GM18505 (cell line): ENCODE data around the gene JAK3.
"Not testable (repeated sequence)": the region's sequence is repeated elsewhere in the genome, so short reads cannot be mapped to it uniquely, and the experiment has no call there.

Experiments
- ATAC-seq: cut with Tn5 transposase; IDR thresholded peaks from one replicate; pipeline ENCODE4 v1.9.1; 2021; ENCODE audit not compliant: unreplicated experiment
- POLR2A ChIP-seq: IDR thresholded peaks from 4 replicates; pipeline ENCODE4 v1.6.1; 2011; ENCODE audit warnings: borderline replicate concordance; ENCODE audit not compliant: insufficient read depth, insufficient read length; ENCODE audit errors: extremely low read depth

The JAK3 gene

GRCh38 chr19:17824339-17824738 lies 23.4 kb downstream of the JAK3 start:
- TF ChIP-seq POLR2A: no peak
- no peak for ATAC-seq

GRCh38 chr19:17821190-17821589 lies 26.6 kb downstream of the JAK3 start, which contains the start of gene INSL3:
INSL3 (minus strand) TSS chr19:17821519; CDS start chr19:17821506, 13 bp downstream.
- no peak for TF ChIP-seq POLR2A
- ATAC-seq: no peak

- no peak for ATAC-seq
- TF ChIP-seq POLR2A: no peak
Measured at GRCh38 chr19:17817668-17818363, 30.0 kb downstream of the JAK3 start.

GRCh38 chr19:17812099-17812498 lies 35.7 kb downstream of the JAK3 start:
- no peak for TF ChIP-seq POLR2A
- no peak for ATAC-seq

GRCh38 chr19:17811681-17812080 lies 36.1 kb downstream of the JAK3 start:
- ATAC-seq: no peak
- TF ChIP-seq POLR2A: no peak

- no peak for ATAC-seq
- no peak for TF ChIP-seq POLR2A
Measured at GRCh38 chr19:17811103-17811502, 36.7 kb downstream of the JAK3 start.

GRCh38 chr19:17807731-17808316 lies 40.0 kb downstream of the JAK3 start:
- no peak for ATAC-seq
- no peak for TF ChIP-seq POLR2A

GRCh38 chr19:17806945-17807344 lies 40.8 kb downstream of the JAK3 start:
- ATAC-seq: no peak
- TF ChIP-seq POLR2A: no peak

GRCh38 chr19:17805427-17805826 lies 42.4 kb downstream of the JAK3 start:
- TF ChIP-seq POLR2A: no peak
- no peak for ATAC-seq

- no peak for ATAC-seq
- no peak for TF ChIP-seq POLR2A
Measured at GRCh38 chr19:17803264-17803896, 44.4 kb downstream of the JAK3 start.

- no peak for ATAC-seq
Measured at GRCh38 chr19:17802137-17802858, 45.5 kb downstream of the JAK3 start.

GRCh38 chr19:17798599-17798998 lies 49.2 kb downstream of the JAK3 start:
- ATAC-seq: not testable (repeated sequence)

More at GRCh38 chr19:17802137-17802858, 45.5 kb downstream of the JAK3 start:
- no peak for TF ChIP-seq POLR2A

- no peak for TF ChIP-seq POLR2A
- ATAC-seq: no peak
Measured at GRCh38 chr19:17797424-17798201, 50.2 kb downstream of the JAK3 start.
